Putamen (tissue), 1 donor: ENCODE results near the gene MKI67.
"Not testable (repeated sequence)": the region's sequence is repeated elsewhere in the genome, so short reads cannot be mapped to it uniquely, and the experiment has no call there.

Experiments used
- DNase-seq: peaks from one replicate; pipeline ENCODE4 v3.0.0-alpha.2; 2016; ENCODE audit warnings: low spot score

MKI67 gene

GRCh38 chr10:128110339-128110738 lies 15.9 kb downstream of the MKI67 start:
- DNase-seq, result no peak

GRCh38 chr10:128109707-128110106 lies 16.5 kb downstream of the MKI67 start:
- DNase-seq, result no peak

DNA sequence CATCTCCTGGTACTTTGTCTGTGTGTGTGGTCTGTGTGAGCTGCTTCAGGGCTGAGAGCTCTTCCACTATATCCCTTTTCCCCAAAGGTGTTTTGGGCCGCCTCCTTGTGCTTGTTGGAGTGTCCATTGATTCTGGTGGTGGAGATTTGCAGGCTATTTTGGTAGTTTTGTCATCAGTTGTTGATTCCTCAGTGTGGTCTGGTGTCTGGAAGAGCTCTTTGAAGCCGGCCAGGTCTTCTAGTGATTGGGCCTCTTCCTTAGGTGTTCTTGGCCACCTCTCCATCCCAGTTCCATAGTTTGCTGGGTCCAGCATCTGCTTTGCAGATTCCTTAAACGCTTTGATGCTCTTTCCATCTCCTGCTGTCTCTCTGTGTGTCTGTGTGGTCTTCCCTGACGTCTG lies 20.8 kb downstream of the MKI67 start:
- DNase-seq, result no peak

- DNase-seq, result no peak
These were observed 23.0 kb downstream of the MKI67 start for GRCh38 chr10:128103229-128103714.

DNA sequence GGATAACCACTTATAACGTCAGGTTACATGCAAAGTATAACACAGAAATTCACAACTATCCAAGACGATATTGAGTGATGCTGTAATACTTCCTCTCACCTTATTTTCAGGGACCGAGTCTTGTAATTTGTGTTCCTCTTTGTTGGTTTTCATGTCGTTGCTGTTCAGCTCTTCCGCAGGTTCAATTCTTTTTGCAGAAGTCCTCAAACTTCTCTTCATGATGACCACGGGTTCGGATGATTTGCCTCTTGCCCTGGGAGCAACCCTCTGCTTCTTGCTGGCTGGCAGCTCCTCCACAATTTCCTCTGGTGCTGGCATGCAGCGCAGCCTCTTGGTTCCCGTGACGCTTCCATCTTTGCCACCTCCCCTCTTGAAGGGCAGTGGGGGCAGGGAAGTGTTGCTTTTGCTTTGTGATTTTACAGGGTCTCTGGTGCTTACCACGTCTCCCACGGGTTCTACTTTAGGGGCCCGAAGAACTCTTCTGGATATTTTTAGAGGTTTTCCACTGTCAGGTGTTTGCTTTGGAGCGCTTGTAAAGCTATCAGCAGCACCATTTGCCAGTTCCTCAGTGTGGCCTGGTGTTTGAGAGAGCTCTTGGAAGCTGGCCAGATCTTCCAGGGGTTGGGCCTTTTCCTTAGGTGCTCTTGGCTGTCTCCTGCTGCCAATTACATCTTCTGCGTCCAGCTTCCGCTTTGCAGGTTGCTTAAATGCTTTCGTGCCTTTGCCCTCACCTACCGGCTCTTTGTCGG lies 23.6 kb downstream of the MKI67 start:
- no peak for DNase-seq

DNA sequence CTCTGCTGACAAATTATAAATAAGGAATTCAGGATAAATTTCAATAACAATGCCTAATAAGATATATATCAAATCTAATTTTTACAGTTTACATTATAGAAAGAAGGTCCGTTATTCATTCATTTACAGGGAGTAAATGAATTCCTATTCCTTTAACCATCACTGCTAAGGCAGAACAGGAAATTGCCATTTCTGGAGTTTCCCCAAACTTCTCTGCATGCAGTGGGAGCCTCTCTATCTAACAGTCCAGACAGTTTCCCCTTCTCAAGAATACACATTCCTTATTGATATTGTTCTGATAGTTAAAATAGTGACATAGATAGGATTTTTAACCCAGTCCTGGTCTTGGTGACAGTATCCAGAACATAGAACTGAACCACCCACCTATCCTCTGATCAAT lies 24.3 kb downstream of the MKI67 start:
- no peak for DNase-seq

- no peak for DNase-seq
These were observed 26.3 kb downstream of the MKI67 start for GRCh38 chr10:128099901-128100300.

DNA sequence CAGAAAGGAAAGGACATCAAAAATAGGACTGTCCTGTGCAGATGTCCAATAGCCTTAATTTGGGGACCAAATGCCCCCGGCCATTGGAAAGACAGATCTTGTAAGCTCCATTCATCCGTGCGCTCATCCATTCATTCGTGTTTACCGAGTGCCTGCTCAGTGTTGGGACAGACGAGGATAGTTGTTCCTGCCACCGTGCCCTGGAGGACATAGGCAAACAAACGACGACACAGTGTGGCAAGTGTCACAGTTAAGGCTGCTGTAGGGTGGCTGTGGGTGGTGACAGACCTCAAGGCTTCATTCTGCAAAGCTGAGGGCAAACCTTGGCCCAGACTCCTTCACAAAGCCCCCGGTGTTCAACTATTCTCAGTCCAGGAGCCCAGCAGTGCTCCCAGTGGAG lies 27.6 kb downstream of the MKI67 start:
- no peak for DNase-seq

DNA sequence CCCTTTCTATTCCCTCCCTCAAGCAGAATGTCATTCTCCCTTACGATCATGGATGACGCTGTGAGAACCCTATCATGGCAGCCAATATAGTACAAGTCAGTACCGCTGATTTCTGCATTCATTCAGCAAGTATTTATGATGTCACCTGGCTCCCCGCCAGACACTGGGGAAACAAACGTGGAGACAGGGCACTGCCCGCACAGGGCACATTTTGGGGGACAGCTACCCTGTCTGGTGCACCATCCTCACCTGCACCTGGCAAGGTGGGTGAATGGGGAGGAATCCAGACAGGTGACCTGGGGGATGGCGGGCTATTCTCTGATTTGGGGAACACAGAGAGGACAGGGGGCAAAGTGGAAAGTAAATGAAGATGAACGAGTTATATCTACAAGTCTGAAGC lies 28.4 kb downstream of the MKI67 start:
- DNase-seq, result no peak

DNA sequence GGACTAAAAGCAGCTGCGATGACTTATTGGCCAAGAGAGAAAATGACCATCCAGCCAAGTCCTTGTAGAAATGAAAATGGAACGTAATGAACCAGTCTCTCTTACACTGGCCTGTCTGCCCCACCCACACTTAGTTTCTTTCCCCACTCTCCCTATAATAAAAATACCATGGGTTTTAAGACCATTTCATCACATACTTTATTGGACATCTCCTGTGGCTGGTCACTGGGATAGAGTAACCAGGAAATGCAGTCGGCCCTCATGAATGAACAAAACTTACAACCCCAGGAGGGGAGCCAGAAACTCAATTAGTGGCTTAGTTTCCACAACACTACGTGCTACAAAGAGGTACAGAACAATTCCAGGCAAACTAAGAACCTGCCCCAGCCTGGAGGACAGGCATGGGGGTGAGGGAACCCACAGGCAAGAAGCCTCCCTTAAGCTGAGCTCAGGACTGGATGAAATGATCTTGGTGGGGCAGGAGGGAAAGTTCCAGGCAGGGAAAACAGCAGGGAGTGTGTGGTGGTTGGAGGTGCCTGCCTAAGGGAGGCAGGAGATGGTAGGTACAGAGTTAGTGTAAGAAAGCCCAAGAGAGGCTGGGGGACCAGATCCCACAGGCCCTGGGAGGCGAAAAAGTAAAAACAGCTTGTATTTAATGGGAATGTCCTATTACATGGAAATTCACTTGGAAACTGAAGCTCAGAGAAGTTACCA lies 29.6 kb downstream of the MKI67 start:
- DNase-seq, result no peak

DNA sequence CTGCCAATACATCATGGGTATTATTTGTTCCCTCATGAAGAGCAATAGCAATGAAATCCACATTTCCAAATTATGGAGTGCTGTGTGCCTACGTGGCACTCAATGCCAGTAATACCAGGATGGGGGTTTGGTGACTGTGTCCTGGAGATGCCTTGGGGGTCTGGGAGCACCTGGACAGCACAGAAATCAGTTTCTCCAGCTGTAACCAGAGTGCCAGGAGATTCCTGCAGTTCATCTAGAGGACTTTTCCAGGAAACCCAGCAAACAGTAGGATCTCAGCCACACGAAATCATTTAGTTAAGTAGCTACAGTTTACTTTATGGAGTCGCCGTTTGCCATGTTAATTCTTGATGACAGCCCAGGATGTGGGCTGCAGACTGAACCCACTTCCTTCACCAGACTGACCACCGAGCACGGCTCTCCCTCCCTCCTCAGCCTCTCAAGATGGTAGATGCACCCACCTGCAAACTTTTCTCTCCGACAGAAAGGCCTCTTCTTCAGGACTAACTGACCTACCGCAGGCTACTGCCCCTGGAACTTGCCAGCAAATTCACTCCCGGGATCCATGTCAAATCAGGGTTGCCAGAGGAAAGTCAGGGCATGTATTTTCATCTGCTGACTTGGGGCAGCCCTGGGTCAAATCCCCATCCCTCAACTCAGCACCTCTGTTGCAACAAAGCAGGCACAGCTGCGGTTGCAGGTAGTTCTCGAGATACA lies 30.3 kb downstream of the MKI67 start:
- DNase-seq, result no peak

GRCh38 chr10:128095027-128095752 lies 31.0 kb downstream of the MKI67 start:
- no peak for DNase-seq

GRCh38 chr10:128094596-128094995 lies 31.6 kb downstream of the MKI67 start:
- not testable (repeated sequence) for DNase-seq

- no peak for DNase-seq
These were observed 33.8 kb downstream of the MKI67 start for GRCh38 chr10:128092454-128092853.

DNA sequence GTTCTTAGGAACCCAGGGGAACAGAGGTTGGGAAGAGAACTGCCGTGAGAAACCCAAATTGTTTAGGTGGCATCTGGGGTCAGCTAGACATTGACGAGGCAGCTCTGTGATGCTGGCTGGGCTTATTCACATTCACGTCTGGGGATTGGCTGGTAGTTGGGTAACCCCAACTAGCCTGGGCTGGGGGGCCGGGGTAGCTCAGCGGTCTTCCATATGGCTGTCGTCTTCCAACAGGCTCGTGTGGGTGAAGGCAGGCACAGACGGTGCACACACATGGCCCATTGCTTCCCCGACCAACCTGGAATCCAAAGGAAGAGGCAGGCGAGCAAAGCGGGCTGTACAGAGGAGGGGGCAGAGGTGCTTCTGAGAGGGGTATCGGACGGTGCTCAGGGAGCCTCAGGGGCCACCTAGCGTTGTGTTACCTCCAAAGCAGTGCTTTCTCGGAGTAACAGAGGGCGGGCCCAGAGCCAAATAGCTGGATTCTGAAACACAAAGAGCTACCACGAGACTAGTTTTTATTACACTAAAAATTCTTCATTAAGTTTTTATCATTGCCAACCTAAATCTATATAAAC lies 34.5 kb downstream of the MKI67 start:
- DNase-seq, result no peak

GRCh38 chr10:128087884-128088709 lies 38.1 kb downstream of the MKI67 start:
- DNase-seq, result no peak

DNA sequence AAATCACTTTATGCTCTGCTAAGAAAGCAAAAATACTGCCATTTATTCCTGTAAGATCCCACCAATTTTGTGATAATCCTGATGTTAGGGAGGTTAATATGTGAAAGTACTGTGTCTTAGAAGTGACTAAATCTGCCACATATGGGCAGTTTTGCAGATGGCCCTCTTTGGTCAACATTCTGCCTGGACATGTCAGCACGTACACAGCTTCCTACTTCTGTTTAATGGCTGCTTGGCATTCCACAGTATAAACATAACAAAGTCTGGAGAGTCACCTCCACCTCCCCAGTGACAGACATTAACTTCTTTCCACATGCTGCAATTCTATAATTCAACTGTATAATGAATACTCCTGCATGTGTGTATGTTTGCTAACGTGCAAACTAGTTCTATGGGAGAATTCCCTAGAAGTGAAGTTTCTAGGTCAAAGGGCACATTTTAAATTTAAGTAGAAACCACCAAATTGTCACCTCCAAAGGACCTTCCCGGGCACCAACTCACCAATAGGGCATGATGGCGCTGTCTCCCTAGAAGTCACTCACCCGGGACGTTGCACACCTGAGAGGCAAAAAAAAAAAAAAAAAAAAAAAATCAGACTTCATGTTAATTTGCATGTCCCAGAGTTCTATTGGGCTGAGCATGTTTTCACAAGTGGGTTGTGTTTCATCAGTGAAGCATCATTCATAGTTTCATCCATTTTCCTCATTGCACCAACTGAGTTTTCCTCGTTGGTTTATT lies 38.9 kb downstream of the MKI67 start:
- DNase-seq, result no peak

DNA sequence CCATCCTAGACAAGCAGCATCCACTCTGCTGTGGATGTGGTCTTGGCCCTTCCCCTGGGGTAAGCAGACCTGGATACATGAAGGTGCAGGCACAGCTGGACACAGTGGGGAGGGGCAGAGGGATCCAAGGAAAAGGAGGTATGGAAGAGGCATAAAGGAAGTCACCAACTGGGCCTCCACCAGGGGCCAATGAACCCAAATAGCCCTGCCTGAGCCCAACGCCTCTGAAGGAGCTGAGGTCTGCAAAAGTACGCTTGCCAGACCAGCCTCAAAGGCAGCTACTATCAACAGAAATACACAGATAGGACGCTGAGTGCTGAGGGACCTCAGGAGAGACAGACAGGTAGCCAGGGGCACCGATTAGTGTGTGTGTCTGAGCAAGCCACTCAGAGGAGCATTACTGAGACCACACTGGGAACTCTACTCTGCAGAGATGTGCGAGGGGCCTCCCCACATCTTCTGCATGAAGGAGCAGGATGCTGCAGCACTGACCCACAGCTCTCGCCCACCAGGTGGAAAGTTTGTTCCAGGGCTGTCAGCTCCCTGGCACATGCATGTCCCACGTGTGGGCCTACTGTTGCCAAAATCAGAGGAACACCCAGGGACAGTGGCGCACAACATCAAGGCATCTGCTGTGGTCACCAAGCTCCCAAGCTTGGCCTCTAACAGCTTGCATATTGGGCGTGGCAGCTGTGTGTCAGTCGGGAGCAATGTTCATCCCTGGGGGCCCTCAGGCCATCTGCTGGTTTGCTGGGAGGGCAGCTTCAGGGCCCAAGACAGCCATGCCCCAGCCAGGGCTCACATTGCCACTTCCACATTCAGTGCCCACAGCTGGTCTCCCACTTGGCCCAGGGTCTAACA lies 40.0 kb downstream of the MKI67 start:
- DNase-seq, result no peak

- no peak for DNase-seq
These were observed 41.2 kb downstream of the MKI67 start for GRCh38 chr10:128084991-128085390.
